NCI-H345 treated with DMSO at 0.1 percent for 48 hours (cell line): Measurements from ENCODE around the gene CLEC3A.
"Not testable (repeated sequence)": the region's sequence is repeated elsewhere in the genome, so short reads cannot be mapped to it uniquely, and the experiment has no call there.

Source experiments
- DNase-seq: peaks from one replicate; lab custom pipeline; 2025; ENCODE audit not compliant: unreplicated experiment; lab: John Stamatoyannopoulos, UW

Gene CLEC3A

GRCh38 chr16:78028018-78028417, 5.7 kb downstream of the CLEC3A start:
- no peak for DNase-seq

- no peak for DNase-seq
These were observed 12.2 kb downstream of the CLEC3A start for GRCh38 chr16:78034530-78034929.

GRCh38 chr16:78035012-78035411, 12.7 kb downstream of the CLEC3A start:
- no peak for DNase-seq

GRCh38 chr16:78040396-78040795, 18.0 kb downstream of the CLEC3A start:
- DNase-seq = no peak

- no peak for DNase-seq
These were observed 23.7 kb downstream of the CLEC3A start for GRCh38 chr16:78045865-78046581.

GRCh38 chr16:78048319-78048718, 26.0 kb downstream of the CLEC3A start:
- no peak for DNase-seq

GRCh38 chr16:78050734-78051400, 28.5 kb downstream of the CLEC3A start:
- no peak for DNase-seq

GRCh38 chr16:78057803-78058564, 35.6 kb downstream of the CLEC3A start:
- DNase-seq = peak; percentile 13

GRCh38 chr16:78059806-78060205, 37.5 kb downstream of the CLEC3A start:
- DNase-seq = not testable (repeated sequence)

- DNase-seq = no peak
These were observed 37.9 kb downstream of the CLEC3A start for GRCh38 chr16:78060295-78060694.

- DNase-seq = no peak
These were observed 38.5 kb downstream of the CLEC3A start for GRCh38 chr16:78060809-78061208.

- DNase-seq = no peak
These were observed 43.0 kb downstream of the CLEC3A start for GRCh38 chr16:78065319-78065718.

- DNase-seq = no peak
These were observed 47.6 kb downstream of the CLEC3A start for GRCh38 chr16:78069913-78070312.

- no peak for DNase-seq
These were observed 49.9 kb downstream of the CLEC3A start for GRCh38 chr16:78072275-78072674.

GRCh38 chr16:78075800-78076199, 53.5 kb downstream of the CLEC3A start:
- no peak for DNase-seq

GRCh38 chr16:78081341-78081740, 59.0 kb downstream of the CLEC3A start:
- DNase-seq = no peak
